Measurements from ENCODE around the gene CASD1.

- TF ChIP-seq CTCF (IDR thresholded peaks at IDR 0.05; ENCODE audit: poor library complexity, severe bottlenecking) = no peak
- TF ChIP-seq SMC3 (conservative IDR thresholded peaks at IDR 0.05; ENCODE audit: poor library complexity) = no peak
- no peak for TF ChIP-seq RAD21 (conservative IDR thresholded peaks at IDR 0.05)
- TF ChIP-seq EZH2 (IDR thresholded peaks at IDR 0.05; ENCODE audit: borderline replicate concordance, insufficient read depth, low read length, poor library complexity, severe bottlenecking) = no peak
- no peak for TF ChIP-seq EP300 (conservative IDR thresholded peaks at IDR 0.05; ENCODE audit: poor library complexity, severe bottlenecking)
These were observed 95.4 kb downstream of the CASD1 start for GRCh38 chr7:94605031-94605430.

All from neural cell (in vitro differentiated cells).